ENCODE data around the gene TEKTIP1.

TEKTIP1 gene

GRCh38 chr19:3538965-3539755, at the start of gene TEKTIP1:
TEKTIP1 (plus strand) TSS chr19:3539174; CDS start chr19:3539178, 4 bp downstream.
- no peak for DNase-seq

DNA sequence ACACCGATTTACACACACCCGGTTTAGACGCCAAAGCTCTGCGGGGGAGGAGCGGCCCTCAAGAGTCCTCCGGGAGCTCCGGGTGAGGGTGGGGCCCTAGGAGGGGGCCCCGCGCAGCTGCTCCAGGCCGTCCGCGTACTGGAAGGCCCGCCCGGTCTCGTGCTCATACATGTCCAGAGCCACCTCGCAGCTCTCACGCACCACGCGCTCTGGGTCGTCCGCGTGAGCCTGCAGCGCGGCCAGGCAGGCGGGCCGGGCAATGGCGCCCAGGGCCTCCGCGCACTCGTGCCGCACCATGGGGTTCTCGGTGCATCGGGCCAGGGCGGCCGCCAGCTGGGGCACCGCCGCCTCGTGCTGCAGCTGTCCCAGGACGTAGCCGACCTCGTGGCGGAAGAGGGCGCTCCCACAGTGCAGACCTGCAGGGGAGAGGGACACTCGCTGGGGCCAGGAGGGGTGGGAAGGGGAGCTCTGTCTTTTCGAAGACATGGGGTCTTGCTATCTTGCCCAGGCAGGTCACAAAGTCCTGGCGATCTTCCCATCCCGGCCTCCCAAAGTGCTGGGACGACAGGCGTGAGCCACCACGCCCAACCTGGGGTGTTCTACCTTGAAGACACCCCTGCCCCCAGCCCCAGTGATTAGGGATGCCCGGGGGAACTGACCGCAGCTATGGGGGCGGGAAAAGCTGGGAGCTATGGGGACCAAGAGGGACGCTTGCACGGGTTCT, 47.4 kb upstream of the TEKTIP1 start:
- DNase-seq, result no peak

- no peak for DNase-seq
These were observed 46.7 kb upstream of the TEKTIP1 start for GRCh38 chr19:3492131-3492839.

- no peak for DNase-seq
These were observed 46.1 kb upstream of the TEKTIP1 start for GRCh38 chr19:3492919-3493318.

- no peak for DNase-seq
These were observed 45.3 kb upstream of the TEKTIP1 start for GRCh38 chr19:3493651-3494050.

GRCh38 chr19:3494051-3494450, 44.9 kb upstream of the TEKTIP1 start:
- peak; percentile 49 to 61 for DNase-seq

DNA sequence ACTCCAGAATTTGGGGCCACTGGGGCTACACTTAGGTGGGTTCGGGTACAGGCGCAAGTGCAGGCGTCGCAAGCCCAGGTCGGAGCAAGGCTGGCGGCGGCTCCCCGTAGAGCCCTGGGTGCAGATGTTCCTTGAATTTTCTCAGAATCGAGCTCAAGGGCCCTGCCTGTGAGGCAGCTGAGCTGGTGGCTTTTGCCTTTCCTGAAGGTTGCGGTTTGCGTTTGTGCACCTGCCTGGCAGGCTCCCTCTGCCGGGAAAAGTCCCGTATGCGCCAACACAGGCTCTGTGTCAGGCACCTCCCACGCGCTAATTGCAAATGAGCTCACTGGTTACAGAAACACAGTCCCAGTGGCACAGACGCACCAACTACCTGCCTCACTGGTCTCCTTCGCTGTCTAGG, 44.4 kb upstream of the TEKTIP1 start:
- DNase-seq, result peak; percentile 67 to 75

DNA sequence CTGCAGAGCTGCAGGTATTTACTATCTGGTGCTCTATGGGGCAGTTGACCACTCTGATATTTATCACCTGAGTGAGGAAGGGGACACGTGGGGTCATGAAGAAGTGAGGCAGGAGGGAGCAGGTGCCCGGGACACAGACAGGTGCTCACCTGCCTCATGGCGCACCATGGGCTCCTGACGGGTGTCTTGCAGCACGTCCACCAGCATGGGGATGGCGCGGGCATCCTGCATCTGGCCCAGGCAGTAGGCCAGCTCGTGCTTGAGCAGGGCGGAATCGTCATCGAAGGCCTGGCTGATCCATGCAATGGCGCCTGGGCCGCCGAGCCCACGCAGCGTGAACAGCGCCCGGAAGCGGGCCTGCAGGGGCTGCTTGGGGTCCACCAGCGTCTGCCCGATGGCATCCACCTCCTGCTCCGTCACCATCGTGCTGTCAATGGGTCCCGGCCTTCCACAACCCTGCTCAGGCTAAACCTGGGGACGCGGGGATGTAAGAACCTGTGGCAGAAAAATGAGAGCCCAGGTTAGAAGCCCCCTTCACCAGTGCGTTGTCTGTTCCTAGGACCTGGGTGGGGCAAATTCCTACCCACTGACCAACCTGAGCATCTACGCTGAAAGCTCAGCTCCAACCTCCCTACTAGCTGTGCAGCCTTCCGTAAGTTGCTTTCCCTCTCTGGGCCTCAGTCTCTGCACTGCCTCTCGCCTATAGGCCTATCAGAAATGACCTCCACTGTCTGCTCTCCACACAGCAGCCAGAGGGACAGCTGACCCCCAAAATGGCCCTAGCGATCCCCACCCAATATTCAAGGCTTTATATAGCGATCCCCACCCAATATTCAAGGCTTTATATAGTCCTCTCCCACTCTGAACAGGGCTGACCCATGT, 42.3 kb upstream of the TEKTIP1 start:
- DNase-seq, result no peak

DNA sequence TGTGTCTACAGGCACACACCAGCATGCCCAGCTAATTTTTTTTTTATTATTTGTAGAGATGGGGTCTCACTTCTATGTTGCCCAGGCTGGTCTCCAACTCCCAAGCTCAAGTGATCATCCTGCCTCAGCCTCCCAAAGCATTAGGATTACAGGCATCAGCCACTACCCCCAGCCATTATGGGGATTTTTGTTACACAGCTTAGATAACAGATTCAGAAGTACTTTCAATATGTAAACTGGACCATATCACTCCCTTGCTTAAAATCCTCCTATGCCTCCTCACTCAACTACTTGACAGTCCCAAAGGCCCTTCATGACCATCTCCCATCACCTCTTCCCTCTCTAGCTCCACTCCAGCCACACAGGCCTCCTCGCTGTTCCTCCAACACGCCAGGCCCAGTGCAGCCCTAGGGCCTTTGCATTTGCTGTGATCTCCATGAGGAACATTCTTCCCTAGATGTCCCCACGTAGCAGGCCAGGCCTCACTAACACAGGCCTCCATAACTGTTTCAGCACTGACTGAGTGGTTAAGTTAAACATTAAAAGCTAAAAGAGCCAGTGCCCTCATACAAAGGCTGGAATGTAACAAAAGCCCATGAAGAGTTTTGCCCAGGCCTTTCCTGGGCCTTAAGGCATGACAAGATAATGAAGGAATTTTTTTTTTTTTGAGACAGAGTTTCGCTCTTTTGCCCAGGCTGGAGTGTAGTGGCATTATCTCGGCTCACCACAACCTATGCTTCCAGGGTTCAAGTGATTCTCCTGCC, 41.0 kb upstream of the TEKTIP1 start:
- no peak for DNase-seq

GRCh38 chr19:3499738-3500428, 39.1 kb upstream of the TEKTIP1 start:
- peak in 1 of 2 experiments; percentile 17 for DNase-seq

- DNase-seq, result peak; percentile 98
These were observed 38.4 kb upstream of the TEKTIP1 start, which contains the start of gene DOHH for GRCh38 chr19:3500429-3501101. DOHH (minus strand) TSS chr19:3500674; CDS start chr19:3496814, 3,860 bp downstream.

- DNase-seq, result no peak
These were observed 37.2 kb upstream of the TEKTIP1 start for GRCh38 chr19:3501780-3502179.

DNA sequence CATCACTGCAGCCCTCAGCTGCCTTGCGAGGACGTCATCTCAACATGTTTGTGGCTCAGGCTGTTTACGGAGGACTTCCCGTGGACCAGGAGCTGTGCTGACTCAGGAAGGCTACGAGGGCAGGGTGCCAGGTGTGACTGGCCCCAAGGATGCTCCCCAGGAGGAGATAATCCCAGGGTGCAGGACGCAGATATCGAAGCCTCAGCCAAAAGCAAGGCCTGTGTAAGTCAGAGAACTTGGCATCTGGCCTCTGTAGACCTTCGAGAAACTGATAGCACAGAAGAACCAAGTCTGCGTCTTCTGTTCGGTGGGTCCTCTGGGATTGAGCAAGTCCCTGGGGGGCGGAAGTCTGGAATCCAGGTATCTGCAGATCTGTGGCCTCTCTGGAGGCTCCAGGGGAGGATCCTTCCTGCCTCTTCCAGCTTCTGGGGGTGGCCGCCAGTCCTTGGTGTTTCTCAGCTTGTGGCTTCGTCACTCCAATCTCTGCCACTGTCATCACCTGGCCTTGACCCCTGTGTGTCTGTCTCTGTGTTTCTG, 35.9 kb upstream of the TEKTIP1 start:
- DNase-seq, result no peak

GRCh38 chr19:3504735-3505134, 34.2 kb upstream of the TEKTIP1 start:
- DNase-seq, result no peak

DNA sequence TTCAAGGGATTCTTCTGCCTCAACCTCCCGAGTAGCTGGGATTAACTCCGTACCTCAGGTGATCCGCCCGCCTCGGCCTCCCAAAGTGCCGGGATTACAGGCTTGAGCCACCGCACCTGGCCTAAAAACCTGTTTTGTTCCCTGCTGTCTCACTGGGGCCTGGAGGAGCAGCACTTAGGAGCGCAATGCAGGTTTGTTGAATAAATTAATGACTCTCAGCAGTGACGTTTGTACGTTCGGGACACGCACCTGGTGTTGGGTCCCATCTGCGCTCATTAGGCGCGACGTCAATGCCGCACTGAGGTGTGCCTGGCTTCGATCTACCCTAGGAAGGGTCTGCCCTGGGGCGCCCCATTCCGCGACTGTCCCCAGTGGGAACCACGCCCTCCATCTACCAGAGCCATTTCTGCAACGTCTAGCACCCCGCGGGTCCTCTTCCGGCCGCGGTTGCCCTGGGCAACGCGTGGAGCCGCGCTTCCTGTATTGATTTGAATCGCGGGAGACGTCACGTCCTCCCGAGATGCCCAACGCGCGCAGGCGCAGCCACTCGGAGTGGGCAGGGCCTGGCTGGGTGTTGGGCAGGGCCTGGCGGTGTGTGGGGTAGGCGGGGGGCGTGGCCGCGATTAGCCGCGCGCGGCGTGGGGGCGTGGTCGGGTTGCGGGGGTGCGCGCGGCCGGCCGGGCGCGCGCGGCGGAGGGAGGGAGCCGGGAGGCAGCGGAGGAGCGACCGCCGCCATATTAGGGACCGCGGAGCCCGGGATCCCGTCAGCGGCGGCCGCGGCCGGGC, 33.2 kb upstream of the TEKTIP1 start, which contains the start of gene FZR1:
Gene FZR1, plus strand, starts transcription at position 714 of the 786 bp plus-strand sequence. CDS start 16,679 bp downstream, outside the sequence.
- DNase-seq, result peak; percentile 99

GRCh38 chr19:3506384-3507340, 32.3 kb upstream of the TEKTIP1 start:
- peak; percentile 26 to 32 for DNase-seq

DNA sequence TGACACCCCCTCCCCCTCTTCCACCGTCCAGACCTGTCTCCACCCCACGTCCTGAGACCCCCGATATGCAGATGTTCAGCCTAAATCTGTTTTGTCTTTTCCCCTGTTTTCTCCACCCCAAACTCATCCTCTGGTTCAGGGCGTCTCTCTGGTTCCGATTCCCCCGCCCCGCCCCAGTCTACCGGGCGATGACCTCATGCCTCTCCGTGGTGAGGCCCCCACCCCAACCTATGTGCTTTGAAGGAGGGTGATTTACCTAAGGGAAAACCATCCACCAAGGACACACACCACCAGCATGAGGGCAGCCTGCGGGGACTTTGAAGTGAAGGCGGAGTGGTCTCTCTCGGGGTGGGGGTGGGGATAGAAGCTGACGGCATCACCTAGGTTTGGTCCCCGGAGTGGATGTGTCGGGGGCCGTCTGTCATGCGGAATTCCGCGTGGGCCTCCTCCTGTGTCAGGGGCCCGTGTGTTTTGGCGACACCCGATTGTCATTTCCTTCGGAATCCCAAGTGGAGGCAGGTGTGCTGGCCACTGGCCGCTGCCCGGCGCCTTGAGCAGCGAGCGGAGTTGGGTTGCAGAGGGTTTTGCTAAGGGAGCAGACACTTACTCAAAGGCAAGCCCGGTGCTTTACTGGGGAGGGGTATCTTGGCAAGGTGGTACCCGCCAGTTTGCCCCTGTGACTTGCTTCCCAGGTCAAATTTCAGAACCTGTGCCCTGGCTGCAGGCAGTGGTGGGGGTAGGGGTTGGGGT, 31.4 kb upstream of the TEKTIP1 start:
- peak; percentile 38 to 57 for DNase-seq
